ENCODE data around the gene BCR.

BCR gene

DNA sequence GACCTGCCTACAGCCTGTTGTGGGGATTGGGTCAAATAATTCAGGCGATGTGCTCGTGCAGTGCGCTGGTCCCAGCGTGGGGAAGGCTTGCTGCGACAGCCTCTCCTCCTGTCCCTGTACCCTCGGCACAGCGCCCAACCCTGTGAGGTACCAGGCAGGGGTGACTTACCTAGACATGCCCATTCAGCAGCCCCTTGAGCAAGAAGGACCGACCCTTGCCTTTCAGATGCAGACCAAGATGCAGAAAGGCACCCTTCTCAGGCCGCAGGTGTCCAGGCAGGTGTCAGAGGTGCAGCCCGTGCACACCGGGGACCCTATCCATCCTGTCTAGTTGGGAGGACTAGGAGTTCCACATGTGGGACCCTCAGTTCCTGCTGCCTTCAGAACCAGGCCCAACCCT is 102.7 kb downstream of the BCR start:
- Histone ChIP-seq H3K9ac (ENCODE audit: low read length) (no peak overlapping the region), H4K20me1 (ENCODE audit: low read depth, low read length) (no peaks in the 10 kb centered on the region), H3K27ac (ENCODE audit: low read depth, low read length) (no peak overlapping the region), H3K36me3 (ENCODE audit: low read length) (no peaks in the 10 kb centered on the region), H3K9me2 (replicated peaks; ENCODE audit: insufficient read depth, low read length) (no peaks in the 10 kb centered on the region), H3K27me3 (ENCODE audit: low read length) (no peaks in the 10 kb centered on the region), H3K9me3 (ENCODE audit: insufficient read depth, low read length) (no peaks in the 10 kb centered on the region), H3K4me3 (ENCODE audit: insufficient read depth, low read length, poor library complexity, severe bottlenecking) (no peak overlapping the region), H2AFZ (ENCODE audit: low read depth, low read length, severe bottlenecking) (no peak overlapping the region), H3K4me2 (ENCODE audit: low read depth, low read length, poor library complexity, severe bottlenecking) (no peak overlapping the region), H3K79me2 (ENCODE audit: insufficient read depth, low read length) (no peaks in the 10 kb centered on the region), H3F3A (ENCODE audit: insufficient read depth) (no peaks in the 10 kb centered on the region)
- TF ChIP-seq, protein P1, sequence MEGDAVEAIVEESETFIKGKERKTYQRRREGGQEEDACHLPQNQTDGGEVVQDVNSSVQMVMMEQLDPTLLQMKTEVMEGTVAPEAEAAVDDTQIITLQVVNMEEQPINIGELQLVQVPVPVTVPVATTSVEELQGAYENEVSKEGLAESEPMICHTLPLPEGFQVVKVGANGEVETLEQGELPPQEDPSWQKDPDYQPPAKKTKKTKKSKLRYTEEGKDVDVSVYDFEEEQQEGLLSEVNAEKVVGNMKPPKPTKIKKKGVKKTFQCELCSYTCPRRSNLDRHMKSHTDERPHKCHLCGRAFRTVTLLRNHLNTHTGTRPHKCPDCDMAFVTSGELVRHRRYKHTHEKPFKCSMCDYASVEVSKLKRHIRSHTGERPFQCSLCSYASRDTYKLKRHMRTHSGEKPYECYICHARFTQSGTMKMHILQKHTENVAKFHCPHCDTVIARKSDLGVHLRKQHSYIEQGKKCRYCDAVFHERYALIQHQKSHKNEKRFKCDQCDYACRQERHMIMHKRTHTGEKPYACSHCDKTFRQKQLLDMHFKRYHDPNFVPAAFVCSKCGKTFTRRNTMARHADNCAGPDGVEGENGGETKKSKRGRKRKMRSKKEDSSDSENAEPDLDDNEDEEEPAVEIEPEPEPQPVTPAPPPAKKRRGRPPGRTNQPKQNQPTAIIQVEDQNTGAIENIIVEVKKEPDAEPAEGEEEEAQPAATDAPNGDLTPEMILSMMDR (IDR thresholded peaks at IDR 0.05; ENCODE audit: insufficient read depth, low read length, poor library complexity, severe bottlenecking) = no peak
- no peak for TF ChIP-seq EZH2phosphoT487 (conservative IDR thresholded peaks at IDR 0.05; ENCODE audit: low read length)

DNA sequence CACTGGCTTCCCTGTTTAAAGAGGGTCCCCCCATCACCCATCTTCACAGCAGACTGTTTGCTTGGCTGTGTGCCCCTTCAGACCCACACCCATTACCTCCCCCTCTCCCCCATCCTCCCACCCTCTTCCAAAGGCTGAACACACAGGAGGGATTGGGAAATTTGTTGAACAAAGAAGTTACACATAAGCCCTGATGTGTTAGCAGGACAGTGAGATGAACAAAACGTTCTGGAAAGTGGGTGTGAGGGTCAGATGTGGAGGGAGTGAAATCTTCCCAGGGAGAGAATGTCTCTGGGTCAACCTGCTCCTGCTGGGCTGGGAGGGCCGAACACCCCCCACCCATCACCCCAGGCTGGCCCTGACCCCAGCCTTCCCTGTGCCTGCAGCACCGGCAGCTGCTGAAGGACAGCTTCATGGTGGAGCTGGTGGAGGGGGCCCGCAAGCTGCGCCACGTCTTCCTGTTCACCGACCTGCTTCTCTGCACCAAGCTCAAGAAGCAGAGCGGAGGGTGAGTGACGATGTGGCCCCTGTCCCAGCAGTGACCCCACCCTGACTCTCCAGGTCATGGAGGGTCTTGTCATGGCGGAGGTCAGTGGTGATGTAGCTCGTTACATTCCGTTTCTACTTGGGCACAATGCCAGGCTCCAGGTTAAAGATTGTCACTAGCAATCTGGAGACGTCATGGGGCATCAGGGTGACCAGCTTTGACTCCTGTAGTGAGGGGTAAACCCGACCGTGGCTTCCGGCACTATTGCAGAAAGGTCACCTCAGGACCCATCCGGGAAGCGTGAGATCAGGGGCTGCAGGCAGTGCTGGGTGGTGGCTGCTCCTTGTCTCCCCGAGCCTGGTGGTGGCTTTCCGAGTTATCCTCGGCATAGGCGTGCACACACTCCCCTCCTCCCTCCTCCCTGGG is 103.5 kb downstream of the BCR start:
- H3K9me3 ChIP-seq (ENCODE audit: insufficient read depth, low read length) = no peaks in the 10 kb centered on the region
- no peaks in the 10 kb centered on the region for H4K20me1 ChIP-seq (ENCODE audit: low read depth, low read length)
- H3K9ac ChIP-seq (ENCODE audit: low read length) = no peak overlapping the region
- TF ChIP-seq, protein P1 (IDR thresholded peaks at IDR 0.05; ENCODE audit: insufficient read depth, low read length, poor library complexity, severe bottlenecking) = no peak
- no peak for TF ChIP-seq EZH2phosphoT487 (conservative IDR thresholded peaks at IDR 0.05; ENCODE audit: low read length)
- H3K27ac ChIP-seq (ENCODE audit: low read depth, low read length) = no peak overlapping the region
- H3K27me3 ChIP-seq (ENCODE audit: low read length) = no peaks in the 10 kb centered on the region
- no peaks in the 10 kb centered on the region for H3K36me3 ChIP-seq (ENCODE audit: low read length)
- no peaks in the 10 kb centered on the region for H3F3A ChIP-seq (ENCODE audit: insufficient read depth)
- H3K4me3 ChIP-seq (ENCODE audit: insufficient read depth, low read length, poor library complexity, severe bottlenecking) = no peak overlapping the region
- H3K9me2 ChIP-seq (replicated peaks; ENCODE audit: insufficient read depth, low read length) = no peaks in the 10 kb centered on the region
- H3K4me2 ChIP-seq (ENCODE audit: low read depth, low read length, poor library complexity, severe bottlenecking) = no peak overlapping the region
- H3K79me2 ChIP-seq (ENCODE audit: insufficient read depth, low read length) = no peaks in the 10 kb centered on the region
- H2AFZ ChIP-seq (ENCODE audit: low read depth, low read length, severe bottlenecking) = no peak overlapping the region

DNA sequence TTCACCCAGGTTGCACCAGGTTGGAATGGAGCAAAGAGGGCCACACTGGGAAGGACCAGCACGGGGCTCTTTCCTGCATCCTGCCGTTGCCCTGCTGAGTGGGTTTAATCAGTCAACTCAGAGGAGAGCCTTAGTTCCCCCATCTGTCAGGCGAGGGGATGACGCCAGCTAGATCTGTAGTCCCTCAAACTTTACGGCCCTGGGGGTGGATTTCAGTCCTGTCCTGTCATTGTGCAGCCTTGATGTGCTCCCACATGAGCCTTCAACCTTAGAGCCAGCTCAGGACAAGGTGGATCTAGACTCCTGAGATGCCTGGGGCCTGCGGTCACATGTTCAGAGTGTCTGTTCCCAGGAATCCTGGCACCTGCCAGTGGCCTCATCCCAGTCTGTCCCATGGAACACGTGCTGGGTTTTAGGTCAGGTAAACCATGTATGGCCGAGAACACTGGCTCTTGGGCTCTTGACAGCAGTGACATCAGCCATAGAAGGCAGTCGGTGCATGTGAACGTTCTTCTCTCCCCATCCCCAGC is 104.3 kb downstream of the BCR start:
- H3K4me3 ChIP-seq (ENCODE audit: insufficient read depth, low read length, poor library complexity, severe bottlenecking) = no peak overlapping the region
- TF ChIP-seq EZH2phosphoT487 (conservative IDR thresholded peaks at IDR 0.05; ENCODE audit: low read length) = no peak
- TF ChIP-seq, protein P1 (IDR thresholded peaks at IDR 0.05; ENCODE audit: insufficient read depth, low read length, poor library complexity, severe bottlenecking) = no peak
- H3K4me2 ChIP-seq (ENCODE audit: low read depth, low read length, poor library complexity, severe bottlenecking) = no peak overlapping the region
- H3F3A ChIP-seq (ENCODE audit: insufficient read depth) = no peaks in the 10 kb centered on the region
- no peak overlapping the region for H2AFZ ChIP-seq (ENCODE audit: low read depth, low read length, severe bottlenecking)
- H3K9ac ChIP-seq (ENCODE audit: low read length) = no peak overlapping the region
- H3K36me3 ChIP-seq (ENCODE audit: low read length) = no peaks in the 10 kb centered on the region
- H4K20me1 ChIP-seq (ENCODE audit: low read depth, low read length) = no peaks in the 10 kb centered on the region
- no peak overlapping the region for H3K27ac ChIP-seq (ENCODE audit: low read depth, low read length)
- no peaks in the 10 kb centered on the region for H3K27me3 ChIP-seq (ENCODE audit: low read length)
- H3K9me2 ChIP-seq (replicated peaks; ENCODE audit: insufficient read depth, low read length) = no peaks in the 10 kb centered on the region
- H3K79me2 ChIP-seq (ENCODE audit: insufficient read depth, low read length) = no peaks in the 10 kb centered on the region
- no peaks in the 10 kb centered on the region for H3K9me3 ChIP-seq (ENCODE audit: insufficient read depth, low read length)
